BLaER1 treated with 17β-estradiol and CSF1 and Interleukin-3, amounts not matched to agents 10 nM and 100 nM (cell line): ENCODE measurements around the gene WDR5.

Experiments
- H3K27ac ChIP-seq, 11 experiments: shearing (Covaris generic); formaldehyde crosslinking; 2 replicates each; pipeline ENCODE4 v1.8.1; 2022
- H3K27me3 ChIP-seq, 11 experiments: shearing (Covaris generic); formaldehyde crosslinking; 2 replicates each; pipeline ENCODE4 v1.8.1; 2022
- H3K36me3 ChIP-seq, 11 experiments: shearing (Covaris generic); formaldehyde crosslinking; 2 replicates each; pipeline ENCODE4 v1.8.1; 2022
- H3K4me1 ChIP-seq, 10 experiments: shearing (Covaris generic); formaldehyde crosslinking; 2 replicates each; pipeline ENCODE4 v1.8.1; 2022
- H3K4me2 ChIP-seq, 11 experiments: shearing (Covaris generic); formaldehyde crosslinking; 2 replicates each; pipeline ENCODE4 v1.8.1; 2022
- H3K4me3 ChIP-seq, 10 experiments: shearing (Covaris generic); formaldehyde crosslinking; 2 replicates each; pipeline ENCODE4 v1.8.1; 2022
- H3K9ac ChIP-seq, 11 experiments: shearing (Covaris generic); formaldehyde crosslinking; 2 replicates each; pipeline ENCODE4 v1.8.1; 2022
- H3K9me3 ChIP-seq, 11 experiments: shearing (Covaris generic); formaldehyde crosslinking; replicated peaks in 1 of 11; 2 replicates each; pipeline ENCODE4 v1.8.1; 2022
- H4K20me1 ChIP-seq, 11 experiments: shearing (Covaris generic); formaldehyde crosslinking; 2 replicates each; pipeline ENCODE4 v1.8.1; 2022
- Cebpa-rat ChIP-seq, 11 experiments: shearing (Covaris generic); IDR thresholded peaks; 2 replicates each; pipeline ENCODE4 v1.8.1; 2022

The WDR5 gene

DNA sequence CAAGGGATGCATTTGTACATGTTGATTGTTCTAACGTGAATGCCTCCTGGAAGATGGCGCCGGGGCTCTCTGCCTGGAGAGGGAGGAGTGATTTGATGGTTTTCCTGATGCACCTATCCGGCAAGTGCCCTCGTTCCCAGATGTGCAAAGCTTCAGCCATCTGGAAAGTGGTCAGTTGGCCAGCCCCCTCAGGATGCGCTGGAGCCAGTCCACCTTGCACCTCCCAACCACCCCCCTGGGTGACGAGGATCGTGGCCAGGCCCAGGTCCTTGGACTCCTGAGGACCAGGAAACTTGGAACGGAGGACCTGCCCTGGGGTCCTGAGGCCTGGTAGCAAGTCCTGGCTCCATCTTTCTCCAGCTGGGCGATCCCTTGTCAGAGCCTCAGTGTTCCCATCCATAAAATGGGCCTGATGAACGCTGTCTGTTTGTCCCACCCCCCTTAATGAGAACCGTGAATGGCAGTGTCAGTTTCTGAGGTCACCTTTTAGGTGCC lies 52.1 kb downstream of the WDR5 start:
- peak overlapping the region in 9 of 11 experiments; percentile 42 to 97 (median 93); a peak in 19 of 22 replicates for H3K27ac ChIP-seq
- H3K4me2 ChIP-seq: peak overlapping the region; percentile 54 to 97 (median 91); a peak in 21 of 22 replicates
- peaks cover 43 to 77% (median 68%) of the 10 kb centered on the region in 10 experiments for H3K4me1 ChIP-seq
- H3K36me3 ChIP-seq: no peaks in the 10 kb centered on the region
- H3K27me3 ChIP-seq: no peaks in the 10 kb centered on the region
- no peaks in the 10 kb centered on the region for H3K9me3 ChIP-seq
- no peak overlapping the region for H3K4me3 ChIP-seq
- no peak for TF ChIP-seq Cebpa-rat (IDR thresholded peaks at IDR 0.05)
- H3K9ac ChIP-seq: peak overlapping the region in 9 of 11 experiments; percentile 26 to 64 (median 57); a peak in 10 of 22 replicates
- no peaks in the 10 kb centered on the region for H4K20me1 ChIP-seq

DNA sequence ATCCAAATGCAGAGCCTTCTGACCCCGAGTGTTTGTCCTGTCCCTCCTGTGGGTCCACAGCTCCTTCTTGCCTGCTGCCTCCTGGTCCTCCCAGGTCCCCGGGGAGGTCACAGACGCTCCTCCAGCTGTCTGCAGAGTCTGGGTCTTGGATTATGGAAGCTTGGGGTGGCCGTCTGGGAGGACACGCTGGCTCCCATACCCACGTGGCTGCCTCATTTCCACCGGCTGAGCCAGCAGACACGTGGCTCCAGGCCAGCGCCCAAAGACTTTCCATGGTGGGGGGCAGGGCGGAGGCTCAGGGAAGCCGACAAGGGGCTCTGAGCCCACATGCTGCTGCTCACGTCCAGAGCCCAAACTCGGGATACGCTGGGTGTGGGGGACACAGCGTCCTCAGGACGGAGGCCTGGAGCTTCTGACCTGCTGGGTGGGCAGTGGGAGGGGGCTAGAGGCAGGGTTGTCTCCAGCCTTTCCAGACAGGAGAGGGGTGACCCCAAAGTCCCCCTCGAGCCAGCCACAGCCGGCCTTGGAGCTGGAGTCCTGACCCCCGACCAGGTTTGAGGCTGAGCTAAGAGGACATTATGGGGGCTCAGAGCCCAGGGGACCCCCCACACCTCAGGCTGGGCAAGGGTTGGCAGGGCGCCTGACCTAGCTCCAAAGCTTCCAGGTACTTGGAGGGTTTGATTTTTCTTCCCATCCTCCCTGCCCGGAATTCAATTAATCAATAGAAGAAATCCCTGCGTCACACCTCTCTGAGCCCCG lies 52.7 kb downstream of the WDR5 start:
- H3K9me3 ChIP-seq: no peaks in the 10 kb centered on the region
- peak overlapping the region; percentile 54 to 97 (median 91) for H3K4me2 ChIP-seq
- no peak overlapping the region for H3K4me3 ChIP-seq
- peak overlapping the region in 10 of 11 experiments; percentile 26 to 64 (median 58); a peak in 16 of 22 replicates for H3K9ac ChIP-seq
- no peak for TF ChIP-seq Cebpa-rat (IDR thresholded peaks at IDR 0.05)
- no peaks in the 10 kb centered on the region for H3K36me3 ChIP-seq
- no peaks in the 10 kb centered on the region for H4K20me1 ChIP-seq
- no peaks in the 10 kb centered on the region for H3K27me3 ChIP-seq
- peak overlapping the region in 9 of 11 experiments; percentile 42 to 97 (median 93); a peak in 19 of 22 replicates for H3K27ac ChIP-seq
- peaks cover 49 to 83% (median 74%) of the 10 kb centered on the region in 10 experiments for H3K4me1 ChIP-seq

DNA sequence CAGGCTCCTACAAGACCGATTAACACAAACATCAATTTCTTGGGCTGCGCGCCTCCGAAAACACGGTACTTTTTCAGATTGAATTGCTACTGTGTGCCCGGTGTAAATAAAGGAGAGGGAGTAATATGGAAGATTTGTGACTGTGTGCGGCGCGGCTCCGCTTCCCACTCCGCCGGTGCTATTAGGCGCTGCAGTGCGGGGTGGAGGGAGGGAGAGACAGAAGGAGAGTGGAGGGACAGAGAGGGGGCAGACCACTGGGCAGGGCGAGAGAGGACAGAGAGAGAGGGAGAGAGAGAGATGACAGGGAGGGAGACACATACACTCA lies 53.2 kb downstream of the WDR5 start:
- H3K4me3 ChIP-seq: no peak overlapping the region
- H3K4me2 ChIP-seq: peak overlapping the region; percentile 54 to 97 (median 91)

DNA sequence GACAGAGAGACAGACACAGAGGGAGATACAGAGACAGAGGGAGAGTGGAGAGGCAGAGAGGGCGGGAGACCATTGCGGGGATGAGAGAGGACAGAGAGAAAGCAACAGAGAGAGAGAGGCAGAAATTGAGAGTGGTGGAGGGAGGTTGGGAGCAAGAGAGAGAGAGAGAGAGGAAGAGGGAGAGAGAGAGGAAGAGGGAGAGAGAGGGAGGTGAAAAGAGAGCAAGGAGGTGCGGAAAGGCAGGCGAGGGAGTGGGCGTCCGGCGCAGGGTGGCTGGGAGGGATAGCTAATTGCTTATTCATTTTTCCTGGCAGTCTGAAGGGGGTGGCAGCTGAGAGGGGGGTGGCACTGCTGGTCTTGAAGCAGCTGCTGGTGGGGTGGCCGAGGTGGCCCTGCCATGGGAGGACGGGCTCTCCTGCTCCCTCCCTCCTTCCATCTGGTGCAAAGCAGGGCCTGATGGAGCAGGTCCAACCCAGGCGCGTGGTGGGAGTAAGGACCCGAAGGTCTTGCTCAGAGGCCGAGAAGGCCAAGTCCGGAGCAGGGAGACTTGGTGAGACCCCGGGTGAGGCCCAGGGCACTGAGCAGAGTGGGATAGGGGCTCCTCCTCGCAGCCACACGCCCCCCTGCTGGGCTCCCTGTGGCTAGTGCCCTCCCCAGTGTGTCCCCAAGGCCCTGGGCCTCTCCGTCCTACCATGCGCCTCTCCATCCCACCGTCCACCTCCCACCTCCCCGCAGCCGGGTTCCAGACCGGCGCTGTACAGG lies 53.8 kb downstream of the WDR5 start:
- Histone ChIP-seq H3K36me3 (no peaks in the 10 kb centered on the region), H3K4me1 (peaks cover 60 to 94% (median 85%) of the 10 kb centered on the region in 10 experiments), H3K9me3 (no peaks in the 10 kb centered on the region), H3K4me3 (no peak overlapping the region), H3K27me3 (no peaks in the 10 kb centered on the region), H3K9ac (peak overlapping the region in 9 of 11 experiments; percentile 26 to 64 (median 57); a peak in 13 of 22 replicates), H3K4me2 (peak overlapping the region; percentile 54 to 97 (median 91)), H3K27ac (peak overlapping the region in 9 of 11 experiments; percentile 42 to 97 (median 93); a peak in 18 of 22 replicates), H4K20me1 (no peaks in the 10 kb centered on the region)
- TF ChIP-seq Cebpa-rat (IDR thresholded peaks at IDR 0.05): no peak

More for the DNA sequence above, 53.2 kb downstream of the WDR5 start:
- Histone ChIP-seq H3K4me1 (peaks cover 55 to 89% (median 80%) of the 10 kb centered on the region in 10 experiments), H3K27me3 (no peaks in the 10 kb centered on the region), H3K9me3 (no peaks in the 10 kb centered on the region), H4K20me1 (no peaks in the 10 kb centered on the region), H3K36me3 (no peaks in the 10 kb centered on the region), H3K9ac (peak overlapping the region in 10 of 11 experiments; percentile 26 to 64 (median 58); a peak in 16 of 22 replicates), H3K27ac (peak overlapping the region in 9 of 11 experiments; percentile 42 to 97 (median 93); a peak in 18 of 22 replicates)
- no peak for TF ChIP-seq Cebpa-rat (IDR thresholded peaks at IDR 0.05)

DNA sequence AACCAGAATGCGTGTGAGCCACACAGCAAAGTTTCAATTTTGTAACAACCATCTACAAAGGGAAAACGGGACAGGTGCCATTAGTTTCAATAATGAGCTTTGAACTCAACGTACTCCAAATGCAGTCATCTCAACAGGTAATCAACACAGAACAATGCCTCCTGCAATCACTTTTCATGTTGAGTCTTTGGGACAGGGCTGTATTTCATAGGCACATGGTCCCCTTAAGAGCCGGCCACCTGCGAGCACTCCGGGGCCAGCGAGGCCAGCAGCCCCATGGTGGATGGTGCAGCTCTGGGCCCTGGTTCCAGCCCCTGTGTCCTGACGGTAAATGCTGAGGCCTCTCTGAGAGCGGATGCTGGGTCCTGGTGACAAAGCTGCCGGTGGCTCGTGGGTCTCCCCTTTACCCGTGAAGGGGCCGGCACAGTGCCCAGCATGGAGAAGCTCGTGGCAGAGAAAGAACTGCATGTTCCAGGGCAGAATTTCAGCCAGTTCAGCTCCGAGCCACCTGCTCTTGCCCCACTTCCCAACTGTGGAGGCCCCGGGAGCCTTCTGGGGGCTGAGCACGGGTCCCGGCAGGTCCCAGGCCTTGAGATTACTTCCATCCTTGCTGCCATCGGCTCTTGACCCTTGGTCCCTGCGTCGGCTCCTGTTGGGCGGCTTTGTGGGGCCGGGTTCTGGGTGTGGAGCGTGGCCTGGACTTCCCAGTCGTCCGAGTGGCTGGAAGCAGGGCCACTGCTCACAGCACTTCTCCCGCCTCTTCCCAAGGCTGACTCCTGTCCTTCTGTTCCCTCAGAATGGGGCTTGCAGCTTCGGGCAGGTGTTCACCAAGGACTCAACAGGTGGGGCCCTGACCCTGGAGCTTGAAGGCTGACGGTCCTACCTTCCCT lies 54.6 kb downstream of the WDR5 start:
- Histone ChIP-seq H3K4me3 (no peak overlapping the region), H3K9ac (peak overlapping the region in 6 of 11 experiments; percentile 39 to 64 (median 58); a peak in 5 of 22 replicates), H3K4me2 (peak overlapping the region; percentile 17 to 97 (median 91); a peak in 19 of 22 replicates), H4K20me1 (no peaks in the 10 kb centered on the region), H3K4me1 (peaks cover 66 to 99% (median 91%) of the 10 kb centered on the region in 10 experiments), H3K27me3 (no peaks in the 10 kb centered on the region), H3K9me3 (no peaks in the 10 kb centered on the region), H3K36me3 (no peaks in the 10 kb centered on the region), H3K27ac (peak overlapping the region in 8 of 11 experiments; percentile 60 to 97 (median 94); a peak in 16 of 22 replicates)
- TF ChIP-seq Cebpa-rat (IDR thresholded peaks at IDR 0.05): no peak

DNA sequence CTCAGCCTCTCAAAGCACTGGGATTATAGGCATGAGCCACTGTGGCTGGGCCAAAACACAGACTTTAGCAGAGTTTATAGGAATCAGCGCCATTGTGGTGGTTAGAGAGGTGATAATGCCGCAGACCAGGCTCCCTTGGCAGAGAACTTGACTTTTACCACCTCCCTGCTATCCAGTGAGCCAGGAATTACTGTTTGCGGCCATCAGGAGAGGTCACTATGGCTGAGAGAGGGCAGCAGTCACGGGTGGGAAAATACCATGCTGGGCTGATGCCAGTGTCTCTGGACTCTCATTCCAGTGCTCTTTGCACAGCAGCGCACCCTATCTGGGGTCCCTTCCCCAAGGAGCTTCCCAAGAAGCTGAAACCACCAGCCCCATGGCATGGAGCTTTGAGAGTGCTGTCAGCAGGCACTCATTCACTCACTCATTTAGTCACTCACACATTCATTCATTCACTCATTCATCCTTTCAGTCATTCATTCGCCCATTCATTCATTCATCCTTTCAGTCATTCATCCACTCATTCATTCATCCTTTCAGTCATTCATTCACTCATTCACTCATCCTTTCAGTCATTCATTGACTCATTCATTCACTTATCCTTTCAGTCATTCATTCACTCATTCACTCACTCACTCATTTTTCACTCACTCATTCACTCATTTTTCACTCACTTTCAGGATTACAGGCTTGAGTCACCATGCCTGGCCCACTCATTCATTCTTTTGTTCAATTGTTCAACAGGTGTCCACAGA lies 55.8 kb downstream of the WDR5 start:
- no peak for TF ChIP-seq Cebpa-rat (IDR thresholded peaks at IDR 0.05)
- peaks cover 66 to 99% (median 91%) of the 10 kb centered on the region in 10 experiments for H3K4me1 ChIP-seq
- no peak overlapping the region for H3K4me3 ChIP-seq
- no peaks in the 10 kb centered on the region for H3K27me3 ChIP-seq
- peak overlapping the region in 9 of 11 experiments; percentile 89 to 98 (median 96); a peak in 18 of 22 replicates for H3K4me2 ChIP-seq
- no peaks in the 10 kb centered on the region; a peak in 2 of 22 replicates for H3K9me3 ChIP-seq
- no peaks in the 10 kb centered on the region for H4K20me1 ChIP-seq
- H3K9ac ChIP-seq: peak overlapping the region in 8 of 11 experiments; percentile 73 to 86 (median 82); a peak in 10 of 22 replicates
- H3K36me3 ChIP-seq: no peaks in the 10 kb centered on the region
- H3K27ac ChIP-seq: peak overlapping the region in 9 of 11 experiments; percentile 85 to 97 (median 94); a peak in 17 of 22 replicates

DNA sequence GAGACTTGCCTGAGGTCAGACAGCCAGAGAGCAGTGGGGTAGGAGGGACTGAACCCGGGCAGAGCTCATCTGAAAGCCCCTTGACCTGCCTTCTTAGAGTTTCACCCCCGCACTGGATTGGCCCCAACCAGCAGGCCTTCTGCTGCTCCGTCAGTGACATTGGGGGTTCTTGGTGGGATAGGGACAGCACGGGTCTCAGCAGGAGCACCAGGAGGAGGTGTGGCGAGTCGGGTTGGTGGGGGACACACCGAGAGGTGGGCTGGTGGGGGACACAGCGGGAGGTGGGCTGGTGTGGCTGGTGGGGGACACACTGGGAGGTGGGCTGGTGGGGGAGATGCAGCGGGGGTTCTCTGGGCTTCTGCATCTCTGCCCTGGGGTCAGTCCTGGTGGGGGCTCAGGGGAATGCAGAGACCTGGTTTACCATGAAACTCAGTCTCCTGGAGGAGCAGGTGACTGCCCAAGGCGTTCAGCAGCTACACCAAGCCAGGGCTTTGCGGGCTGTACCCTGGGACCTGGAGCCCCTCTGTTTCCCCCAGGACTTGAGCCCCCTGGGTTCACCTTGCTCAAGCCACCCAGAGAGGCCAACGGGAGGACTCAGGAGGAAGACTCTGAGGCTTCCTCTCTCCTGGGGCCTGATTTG lies 56.5 kb downstream of the WDR5 start:
- TF ChIP-seq Cebpa-rat (IDR thresholded peaks at IDR 0.05): peak in 1 of 11 experiments; percentile 42; a peak in 1 of 22 replicates
- Histone ChIP-seq H3K4me1 (peaks cover 72 to 99% (median 96%) of the 10 kb centered on the region in 10 experiments), H3K4me3 (peak overlapping the region in 3 of 10 experiments; percentile 17 to 18 (median 18); a peak in 1 of 20 replicates), H3K4me2 (peak overlapping the region; percentile 84 to 98 (median 95)), H3K9me3 (peaks cover 0 to 7% (median 0%) of the 10 kb centered on the region in 11 experiments; a peak in 5 of 22 replicates), H3K9ac (peak overlapping the region; percentile 23 to 86 (median 81); a peak in 21 of 22 replicates), H3K27ac (peak overlapping the region; percentile 39 to 97 (median 93); a peak in 20 of 22 replicates), H3K36me3 (no peaks in the 10 kb centered on the region), H4K20me1 (no peaks in the 10 kb centered on the region), H3K27me3 (no peaks in the 10 kb centered on the region)
